GM12892 (cell line): ENCODE data around the gene BTBD6.

Source experiments
- DNase-seq: peaks from one replicate; pipeline ENCODE4 v3.0.0; 2011; ENCODE audit not compliant: insufficient read length
- FAIRE-seq: peaks from 2 replicates; lab custom pipeline; 2011; peaks lifted over from hg19 to GRCh38; lab: Jason Lieb, UNC
- POLR2A ChIP-seq: IDR thresholded peaks from 2 replicates; pipeline ENCODE4 v1.6.1; 2011; ENCODE audit warnings: low read depth, low read length, control low read depth
- POLR2AphosphoS5 ChIP-seq: IDR thresholded peaks from 2 replicates; pipeline ENCODE4 v1.6.1; 2011; ENCODE audit warnings: low read depth, low read length, control low read depth
- TAF1 ChIP-seq: IDR thresholded peaks from 2 replicates; pipeline ENCODE4 v1.6.1; 2011; ENCODE audit warnings: low read depth, mild to moderate bottlenecking, control low read depth, low read length, borderline replicate concordance

The BTBD6 gene

GRCh38 chr14:105205673-105206208, 42.6 kb upstream of the BTBD6 start:
- no peak for DNase-seq
- no peak for TF ChIP-seq TAF1
- TF ChIP-seq POLR2A = no peak
- no peak for TF ChIP-seq POLR2AphosphoS5
- no peak for FAIRE-seq

- TF ChIP-seq POLR2A = no peak
- TF ChIP-seq TAF1 = no peak
- no peak for TF ChIP-seq POLR2AphosphoS5
- FAIRE-seq = no peak
- no peak for DNase-seq
Observed at GRCh38 chr14:105206873-105207272, 41.5 kb upstream of the BTBD6 start.

GRCh38 chr14:105207460-105207901, 40.9 kb upstream of the BTBD6 start:
- TF ChIP-seq POLR2A (no peak), TAF1 (no peak), POLR2AphosphoS5 (no peak)
- FAIRE-seq = no peak
- DNase-seq = no peak

GRCh38 chr14:105207996-105208737, 40.2 kb upstream of the BTBD6 start:
- no peak for TF ChIP-seq TAF1
- DNase-seq (no peak), FAIRE-seq (no peak)

GRCh38 chr14:105208738-105209075, 39.6 kb upstream of the BTBD6 start:
- no peak for TF ChIP-seq TAF1
- no peak for TF ChIP-seq POLR2A
- no peak for TF ChIP-seq POLR2AphosphoS5
- FAIRE-seq (no peak), DNase-seq (no peak)

- no peak for DNase-seq
- TF ChIP-seq POLR2A (no peak), TAF1 (no peak), POLR2AphosphoS5 (no peak)
- no peak for FAIRE-seq
Observed at GRCh38 chr14:105209091-105209490, 39.2 kb upstream of the BTBD6 start.

GRCh38 chr14:105209646-105210045, 38.7 kb upstream of the BTBD6 start:
- DNase-seq (no peak), FAIRE-seq (no peak)
- TF ChIP-seq POLR2A = no peak
- TF ChIP-seq POLR2AphosphoS5 = no peak
- TF ChIP-seq TAF1 = no peak

- no peak for DNase-seq
- no peak for FAIRE-seq
Observed at GRCh38 chr14:105210266-105211025, 37.9 kb upstream of the BTBD6 start.

GRCh38 chr14:105211086-105211757, 37.1 kb upstream of the BTBD6 start:
- FAIRE-seq = no peak

More at GRCh38 chr14:105210266-105211025, 37.9 kb upstream of the BTBD6 start:
- TF ChIP-seq POLR2A (no peak), POLR2AphosphoS5 (no peak)

GRCh38 chr14:105211758-105212089, 36.6 kb upstream of the BTBD6 start:
- FAIRE-seq (no peak), DNase-seq (no peak)
- no peak for TF ChIP-seq TAF1
- TF ChIP-seq POLR2A = no peak
- no peak for TF ChIP-seq POLR2AphosphoS5

More at GRCh38 chr14:105211086-105211757, 37.1 kb upstream of the BTBD6 start:
- TF ChIP-seq POLR2AphosphoS5 (no peak), POLR2A (no peak), TAF1 (no peak)
- no peak for DNase-seq

GRCh38 chr14:105212541-105213300, 35.6 kb upstream of the BTBD6 start:
- FAIRE-seq = no peak
- no peak for DNase-seq
- TF ChIP-seq POLR2A (no peak), POLR2AphosphoS5 (no peak), TAF1 (no peak)

- TF ChIP-seq POLR2AphosphoS5 = no peak
- TF ChIP-seq TAF1 = no peak
- no peak for TF ChIP-seq POLR2A
- DNase-seq (no peak), FAIRE-seq (no peak)
Observed at GRCh38 chr14:105213361-105213760, 35.0 kb upstream of the BTBD6 start.
